CD4-positive, alpha-beta T cell treated with Interleukin-15 for 4 hours (primary cell): ENCODE measurements around the gene NXPH2.

Experiments
- DNase-seq: peaks from one replicate; pipeline ENCODE4 v3.0.0-alpha.2; 2020; ENCODE audit warnings: low spot score

The NXPH2 gene

GRCh38 chr2:138779781-138780445 lies at the start of gene NXPH2:
TSS of gene NXPH2 (minus strand) at chr2:138780390. CDS start at chr2:138780241, 149 bp downstream.
- no peak for DNase-seq

- no peak for DNase-seq
Measured at GRCh38 chr2:138829326-138829919, 49.2 kb upstream of the NXPH2 start.

GRCh38 chr2:138827426-138828054 lies 47.4 kb upstream of the NXPH2 start:
- peak; percentile 50 for DNase-seq

- DNase-seq: no peak
Measured at GRCh38 chr2:138823666-138824065, 43.5 kb upstream of the NXPH2 start.

GRCh38 chr2:138819964-138820363 lies 39.8 kb upstream of the NXPH2 start:
- no peak for DNase-seq

- DNase-seq: no peak
Measured at GRCh38 chr2:138818556-138818955, 38.4 kb upstream of the NXPH2 start.

GRCh38 chr2:138814123-138814898 lies 34.1 kb upstream of the NXPH2 start:
- no peak for DNase-seq

GRCh38 chr2:138811431-138811830 lies 31.2 kb upstream of the NXPH2 start:
- DNase-seq: no peak

- no peak for DNase-seq
Measured at GRCh38 chr2:138794724-138795123, 14.5 kb upstream of the NXPH2 start.

- DNase-seq: no peak
Measured at GRCh38 chr2:138787053-138787666, 7.0 kb upstream of the NXPH2 start.

- DNase-seq: no peak
Measured at GRCh38 chr2:138782383-138782782, 2.2 kb upstream of the NXPH2 start.

GRCh38 chr2:138780908-138781307 lies 718 bp upstream of the NXPH2 start:
- DNase-seq: no peak

GRCh38 chr2:138780446-138780880 lies 273 bp upstream of the NXPH2 start:
- DNase-seq: no peak

GRCh38 chr2:138779406-138779780 lies 797 bp downstream of the NXPH2 start:
- no peak for DNase-seq

GRCh38 chr2:138777996-138778395 lies 2.2 kb downstream of the NXPH2 start:
- DNase-seq: no peak

GRCh38 chr2:138775736-138776135 lies 4.5 kb downstream of the NXPH2 start:
- no peak for DNase-seq

- no peak for DNase-seq
Measured at GRCh38 chr2:138771534-138771933, 8.7 kb downstream of the NXPH2 start.

- DNase-seq: no peak
Measured at GRCh38 chr2:138767101-138767500, 13.1 kb downstream of the NXPH2 start.

- DNase-seq: no peak
Measured at GRCh38 chr2:138766464-138766863, 13.7 kb downstream of the NXPH2 start.

- no peak for DNase-seq
Measured at GRCh38 chr2:138763971-138764370, 16.2 kb downstream of the NXPH2 start.

- no peak for DNase-seq
Measured at GRCh38 chr2:138762533-138762932, 17.7 kb downstream of the NXPH2 start.

GRCh38 chr2:138760676-138761075 lies 19.5 kb downstream of the NXPH2 start:
- no peak for DNase-seq
